ENCODE data around the gene ABCA4.

GRCh38 chr1:94063379-94063778 is 57.6 kb downstream of the ABCA4 start:
- TF ChIP-seq, protein P1, sequence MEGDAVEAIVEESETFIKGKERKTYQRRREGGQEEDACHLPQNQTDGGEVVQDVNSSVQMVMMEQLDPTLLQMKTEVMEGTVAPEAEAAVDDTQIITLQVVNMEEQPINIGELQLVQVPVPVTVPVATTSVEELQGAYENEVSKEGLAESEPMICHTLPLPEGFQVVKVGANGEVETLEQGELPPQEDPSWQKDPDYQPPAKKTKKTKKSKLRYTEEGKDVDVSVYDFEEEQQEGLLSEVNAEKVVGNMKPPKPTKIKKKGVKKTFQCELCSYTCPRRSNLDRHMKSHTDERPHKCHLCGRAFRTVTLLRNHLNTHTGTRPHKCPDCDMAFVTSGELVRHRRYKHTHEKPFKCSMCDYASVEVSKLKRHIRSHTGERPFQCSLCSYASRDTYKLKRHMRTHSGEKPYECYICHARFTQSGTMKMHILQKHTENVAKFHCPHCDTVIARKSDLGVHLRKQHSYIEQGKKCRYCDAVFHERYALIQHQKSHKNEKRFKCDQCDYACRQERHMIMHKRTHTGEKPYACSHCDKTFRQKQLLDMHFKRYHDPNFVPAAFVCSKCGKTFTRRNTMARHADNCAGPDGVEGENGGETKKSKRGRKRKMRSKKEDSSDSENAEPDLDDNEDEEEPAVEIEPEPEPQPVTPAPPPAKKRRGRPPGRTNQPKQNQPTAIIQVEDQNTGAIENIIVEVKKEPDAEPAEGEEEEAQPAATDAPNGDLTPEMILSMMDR (IDR thresholded peaks at IDR 0.05), result peak; percentile 31 to 55 (median 42)
- TF ChIP-seq POLR2A (IDR thresholded peaks at IDR 0.05), result no peak
